Measurements from ENCODE around the gene DEFB132. TPM values are rescaled to one million over a fixed set of nuclear protein-coding genes. Genes with fewer than 3 reads are reported as not detected.

DEFB132 gene
- total RNA-seq, 1 donor from 2014 or later = not detected

DNA sequence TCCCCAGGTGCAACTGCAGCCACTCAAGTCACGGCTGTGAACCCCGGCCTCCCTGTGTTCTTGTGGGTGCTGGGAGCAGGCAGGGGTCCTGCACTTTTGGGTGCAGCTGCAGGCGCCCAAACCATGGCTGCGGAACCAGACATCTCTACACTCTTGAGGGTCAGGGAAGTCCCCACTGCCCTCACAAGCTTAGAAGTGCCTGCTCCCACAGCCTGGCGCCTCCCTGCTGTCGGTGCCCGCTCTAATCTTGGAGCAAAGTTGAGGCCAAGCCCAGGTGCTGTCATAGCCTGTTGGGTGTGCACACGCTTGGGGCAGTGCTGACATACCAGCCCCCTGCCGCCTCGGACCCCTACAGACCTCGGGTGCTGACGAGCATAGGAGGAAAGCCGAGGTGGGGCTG lies 6.2 kb downstream of the DEFB132 start:
- intact Hi-C loops (cut with DNase I) = no loop called here
- TF ChIP-seq CTCF (IDR thresholded peaks at IDR 0.05) = no peak
- DNase-seq (no peak), ATAC-seq (no peak)
- Histone ChIP-seq H3K4me3 (no peak overlapping the region), H3K4me1 (peaks cover 4% of the 10 kb centered on the region), H3K27ac (no peak overlapping the region), H3K27me3 (ENCODE audit: low read depth) (no peaks in the 10 kb centered on the region), H3K36me3 (no peaks in the 10 kb centered on the region), H3K9me3 (no peaks in the 10 kb centered on the region)

DNA sequence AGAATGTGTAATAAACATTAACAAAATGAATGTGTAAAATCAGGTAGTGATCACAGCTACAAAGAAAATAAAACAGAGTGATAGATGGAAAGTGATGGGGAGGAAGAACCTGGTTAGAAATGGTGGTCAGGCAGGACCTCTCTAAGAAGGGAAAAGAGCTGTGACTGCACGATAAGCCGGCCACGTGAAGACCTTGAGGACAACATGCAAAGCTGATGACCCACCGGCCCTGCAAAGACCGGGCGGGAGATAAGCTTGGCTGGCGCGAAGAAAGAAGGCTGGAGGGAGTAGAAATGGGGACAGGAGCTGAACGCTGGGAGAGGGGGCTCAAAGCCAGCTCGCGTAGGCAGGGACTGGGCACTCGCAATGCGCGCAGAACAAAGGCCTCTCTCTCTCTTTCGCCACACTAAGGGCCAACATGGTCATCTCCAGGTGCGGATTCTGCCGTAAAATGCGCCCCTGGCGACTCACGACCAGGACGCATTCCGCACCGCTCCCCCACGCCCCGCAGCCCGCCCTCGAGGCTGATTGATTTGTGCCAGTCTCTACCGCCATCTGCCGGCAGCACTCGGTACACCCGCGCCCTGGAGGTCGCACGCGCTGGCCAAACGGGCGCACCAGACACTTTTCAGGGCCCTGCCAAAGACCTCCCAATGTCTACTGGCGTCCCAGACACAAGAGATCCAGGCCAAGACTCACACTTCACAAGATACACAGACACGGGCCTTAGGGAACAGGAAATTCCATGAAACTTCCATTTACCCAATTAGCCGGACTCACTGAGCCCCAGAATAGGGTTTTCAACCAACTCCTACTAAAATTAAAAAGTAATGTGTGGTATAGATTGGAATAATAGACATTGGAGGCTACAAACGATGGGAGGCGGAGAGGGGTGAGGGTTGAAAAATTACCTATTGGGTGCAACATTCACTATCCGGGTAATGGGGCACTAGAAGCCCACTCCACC lies 9.4 kb downstream of the DEFB132 start:
- no peaks in the 10 kb centered on the region for H3K9me3 ChIP-seq
- intact Hi-C loops (cut with DNase I) = no loop called here
- TF ChIP-seq CTCF (IDR thresholded peaks at IDR 0.05) = peak; percentile 98

GRCh38 chr20:270517-270916 lies 13.0 kb downstream of the DEFB132 start:
- Histone ChIP-seq H3K9me3 (no peaks in the 10 kb centered on the region), H3K4me3 (no peak overlapping the region), H3K27ac (no peak overlapping the region), H3K4me1 (peaks cover 4% of the 10 kb centered on the region), H3K27me3 (ENCODE audit: low read depth) (no peaks in the 10 kb centered on the region), H3K36me3 (no peaks in the 10 kb centered on the region)
- no peak for DNase-seq
- intact Hi-C loops (cut with DNase I) = no loop called here
- no peak for TF ChIP-seq CTCF (IDR thresholded peaks at IDR 0.05)
- ATAC-seq = no peak

More for the DNA sequence above, 9.4 kb downstream of the DEFB132 start:
- ATAC-seq = peak; percentile 96 to 98
- Histone ChIP-seq H3K4me3 (peak overlapping the region; percentile 55), H3K27me3 (ENCODE audit: low read depth) (no peaks in the 10 kb centered on the region), H3K4me1 (peaks cover 4% of the 10 kb centered on the region), H3K36me3 (no peaks in the 10 kb centered on the region), H3K27ac (no peak overlapping the region)
- DNase-seq = peak; percentile 93

DNA sequence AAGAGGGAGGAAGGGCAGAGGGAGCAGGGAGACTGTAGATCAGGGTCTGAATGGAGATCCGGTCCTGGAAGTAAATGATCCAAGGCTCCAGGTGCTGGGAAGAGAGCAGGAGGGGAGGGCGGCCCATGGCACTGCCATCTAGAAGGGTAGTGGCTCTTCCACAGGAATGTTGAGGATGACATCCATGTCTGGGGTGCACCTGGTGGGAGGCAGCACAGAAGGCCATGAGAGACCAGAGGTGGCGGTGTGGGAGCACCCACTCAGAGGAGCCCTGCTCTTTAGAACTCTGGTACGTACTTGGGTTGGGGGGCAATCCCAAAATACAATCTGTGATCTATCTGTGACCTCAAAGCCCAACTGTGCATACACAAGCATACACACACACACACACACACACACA lies 13.5 kb downstream of the DEFB132 start:
- no peak for TF ChIP-seq CTCF (IDR thresholded peaks at IDR 0.05)
- intact Hi-C loops (cut with DNase I) = no loop called here
- no peak overlapping the region for H3K27ac ChIP-seq
- ATAC-seq (no peak), DNase-seq (no peak)
- H3K9me3 ChIP-seq = no peaks in the 10 kb centered on the region
- no peaks in the 10 kb centered on the region for H3K27me3 ChIP-seq (ENCODE audit: low read depth)
- peaks cover 4% of the 10 kb centered on the region for H3K4me1 ChIP-seq
- peaks cover 5% of the 10 kb centered on the region for H3K36me3 ChIP-seq
- no peak overlapping the region for H3K4me3 ChIP-seq

GRCh38 chr20:271528-271927 lies 14.0 kb downstream of the DEFB132 start:
- H3K27ac ChIP-seq = no peak overlapping the region
- DNase-seq (no peak), ATAC-seq (no peak)
- no peaks in the 10 kb centered on the region for H3K9me3 ChIP-seq
- peaks cover 10% of the 10 kb centered on the region for H3K36me3 ChIP-seq
- peaks cover 2% of the 10 kb centered on the region for H3K4me1 ChIP-seq
- no peaks in the 10 kb centered on the region for H3K27me3 ChIP-seq (ENCODE audit: low read depth)
- no peak for TF ChIP-seq CTCF (IDR thresholded peaks at IDR 0.05)
- H3K4me3 ChIP-seq = no peak overlapping the region
- intact Hi-C loops (cut with DNase I) = no loop called here

Measured in lower lobe of right lung (tissue), 2 donors.